ENCODE measurements around the gene GJE1.

The GJE1 gene

GRCh38 chr6:142167071-142167470, 34.3 kb downstream of the GJE1 start:
- no peak for DNase-seq

DNA sequence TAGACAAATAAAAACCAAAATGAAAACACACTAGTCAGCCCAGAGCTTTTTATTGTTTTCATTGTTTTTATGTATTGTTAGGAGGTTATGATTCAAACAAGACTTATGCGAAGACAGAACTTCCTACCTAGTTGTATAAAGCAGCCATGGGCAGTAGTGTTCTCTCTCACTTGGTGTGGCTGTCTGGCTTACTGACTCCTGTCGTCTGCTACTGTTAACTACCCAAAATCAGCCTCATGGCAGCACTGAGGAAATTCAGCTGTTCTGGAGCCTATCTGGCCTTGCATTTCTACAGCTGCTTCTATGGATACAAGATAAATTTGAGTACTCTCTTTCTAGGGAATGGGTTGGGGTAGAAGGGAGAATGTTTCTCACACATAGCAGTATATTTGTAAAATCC, 34.8 kb downstream of the GJE1 start:
- no peak for DNase-seq

GRCh38 chr6:142171351-142171750, 38.6 kb downstream of the GJE1 start:
- no peak for DNase-seq

GRCh38 chr6:142172758-142173157, 40.0 kb downstream of the GJE1 start:
- no peak for DNase-seq

DNA sequence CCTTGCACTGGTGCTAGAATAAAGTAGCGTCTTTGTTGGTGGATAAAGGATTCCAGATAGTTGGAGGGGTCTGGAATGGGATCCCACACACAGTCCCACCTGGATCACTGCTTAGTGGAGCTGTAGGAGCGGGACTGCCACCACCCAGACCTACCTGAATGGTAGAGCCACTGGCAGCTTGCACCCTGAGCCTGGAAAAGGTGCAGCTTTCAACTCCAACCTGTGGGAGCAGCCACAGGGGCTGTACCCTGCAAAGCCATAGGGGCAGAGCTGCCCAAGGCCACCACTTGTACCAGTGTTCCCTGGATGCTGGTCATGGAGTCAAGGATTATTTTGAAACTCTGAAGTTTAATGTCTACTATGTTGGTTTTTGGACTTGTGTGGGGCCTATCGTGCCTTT, 41.3 kb downstream of the GJE1 start:
- no peak for DNase-seq

- no peak for DNase-seq
Observed at GRCh38 chr6:142174703-142175102, 42.0 kb downstream of the GJE1 start.

DNA sequence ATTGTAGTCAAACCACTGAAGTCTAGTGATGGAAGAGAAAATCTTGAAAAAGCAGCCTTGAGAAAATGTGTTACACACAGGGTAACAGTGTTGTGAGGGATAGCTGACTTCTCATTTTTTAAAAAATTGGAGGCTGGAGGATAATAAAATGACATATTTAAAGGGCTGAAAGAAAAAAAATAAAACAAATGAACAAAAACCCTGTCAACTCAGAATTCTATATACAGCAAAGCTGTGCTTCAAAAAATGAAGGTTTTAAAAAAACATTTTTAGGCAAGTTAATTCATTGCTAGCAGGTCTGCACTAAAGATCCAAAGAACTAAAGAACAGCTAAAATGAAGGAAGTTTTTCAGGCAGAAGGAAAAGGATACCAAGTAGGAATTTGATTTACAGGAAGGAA, 45.4 kb downstream of the GJE1 start:
- DNase-seq, result no peak

DNA sequence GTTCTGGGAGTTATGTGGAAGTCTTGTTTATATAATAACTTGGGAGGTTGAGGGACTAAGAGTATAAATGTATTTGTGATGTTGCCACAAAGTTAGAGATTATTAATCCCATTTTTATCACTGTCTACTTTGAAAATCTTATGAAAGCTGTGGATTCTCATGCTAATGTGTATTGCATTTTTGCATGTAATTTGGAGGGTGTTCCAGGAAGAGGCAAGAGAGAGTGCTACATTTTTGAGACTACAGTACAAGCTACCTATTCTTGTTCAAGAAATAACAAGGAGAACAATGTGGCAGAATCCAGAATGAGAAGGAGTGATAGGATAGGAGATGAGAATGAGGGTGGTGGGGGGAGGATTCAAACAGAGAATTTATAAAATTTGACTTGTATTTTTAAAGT, 49.3 kb downstream of the GJE1 start:
- DNase-seq, result no peak

DNA sequence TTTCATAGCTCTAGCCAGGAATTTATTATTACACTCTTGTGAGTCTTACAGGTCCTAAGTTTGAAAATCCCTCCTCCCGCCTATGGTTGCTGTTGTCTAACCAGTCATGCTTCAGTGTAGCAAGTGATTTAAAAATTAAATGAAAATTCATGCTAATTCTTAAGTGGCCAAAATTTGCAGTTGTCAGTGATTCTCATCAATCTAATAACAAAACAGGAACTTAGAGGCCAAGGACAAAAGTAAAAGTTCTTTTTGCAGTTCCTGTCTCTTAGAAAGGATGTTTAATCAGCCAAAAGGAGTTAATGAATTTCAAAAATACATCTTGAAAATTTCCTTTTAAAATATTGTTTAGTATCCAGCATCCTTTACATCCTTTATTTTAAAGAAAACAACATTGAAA, 50.6 kb downstream of the GJE1 start:
- DNase-seq, result no peak

DNA sequence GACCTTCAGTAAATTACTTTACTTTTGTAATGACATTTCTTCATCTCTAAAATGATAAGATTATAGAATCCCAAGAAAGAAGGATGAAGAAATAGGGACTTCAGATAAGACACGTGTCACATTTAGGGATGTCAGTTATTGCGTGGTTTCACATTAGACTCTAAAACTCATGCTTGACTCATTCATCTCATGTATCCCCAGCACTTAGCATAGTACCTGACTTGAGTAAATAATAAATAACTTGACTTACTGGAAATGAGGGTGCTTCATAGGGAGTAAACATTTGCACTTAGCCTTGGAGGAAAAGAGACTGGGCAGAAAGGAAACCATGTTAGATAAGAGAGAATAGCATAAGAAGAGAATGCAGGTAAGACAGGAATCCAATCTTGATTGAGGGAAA, 51.6 kb downstream of the GJE1 start:
- no peak for DNase-seq
